ENCODE results near the gene DFFB. TPM values are rescaled to one million over a fixed set of nuclear protein-coding genes. Genes with fewer than 3 reads are reported as not detected.

DFFB gene
- total RNA-seq, 1 donor from 2014 or later = 11.2 TPM

GRCh38 chr1:3871451-3871805, 14.2 kb downstream of the DFFB start:
- DNase-seq (ENCODE audit: low read depth in 2 of 2) = no peak

GRCh38 chr1:3872546-3872945, 15.3 kb downstream of the DFFB start:
- DNase-seq (ENCODE audit: low read depth in 2 of 2) = no peak

GRCh38 chr1:3874736-3875135, 17.5 kb downstream of the DFFB start:
- DNase-seq (ENCODE audit: low read depth in 2 of 2) = no peak

GRCh38 chr1:3876716-3877115, 19.4 kb downstream of the DFFB start:
- no peak for DNase-seq (ENCODE audit: low read depth in 2 of 2)

GRCh38 chr1:3879099-3879498, 21.8 kb downstream of the DFFB start:
- no peak for DNase-seq (ENCODE audit: low read depth in 2 of 2)

- no peak for DNase-seq (ENCODE audit: low read depth in 2 of 2)
These were observed 22.6 kb downstream of the DFFB start for GRCh38 chr1:3879787-3880428.

- no peak for DNase-seq (ENCODE audit: low read depth in 2 of 2)
These were observed 23.3 kb downstream of the DFFB start for GRCh38 chr1:3880429-3881192.

- no peak for DNase-seq (ENCODE audit: low read depth in 2 of 2)
These were observed 23.9 kb downstream of the DFFB start for GRCh38 chr1:3881193-3881480.

GRCh38 chr1:3883194-3883925, 26.1 kb downstream of the DFFB start:
- DNase-seq (ENCODE audit: low read depth in 2 of 2) = no peak

GRCh38 chr1:3884966-3885365, 27.7 kb downstream of the DFFB start:
- DNase-seq (ENCODE audit: low read depth in 2 of 2) = no peak

- DNase-seq (ENCODE audit: low read depth in 2 of 2) = no peak
These were observed 28.3 kb downstream of the DFFB start for GRCh38 chr1:3885611-3886010.

GRCh38 chr1:3886106-3886670, 28.9 kb downstream of the DFFB start:
- no peak for DNase-seq (ENCODE audit: low read depth in 2 of 2)

GRCh38 chr1:3886691-3887090, 29.4 kb downstream of the DFFB start:
- no peak for DNase-seq (ENCODE audit: low read depth in 2 of 2)

GRCh38 chr1:3888301-3888700, 31.0 kb downstream of the DFFB start:
- no peak for DNase-seq (ENCODE audit: low read depth in 2 of 2)

- DNase-seq (ENCODE audit: low read depth in 2 of 2) = no peak
These were observed 32.7 kb downstream of the DFFB start for GRCh38 chr1:3889936-3890335.

GRCh38 chr1:3890389-3891328, 33.4 kb downstream of the DFFB start:
- no peak for DNase-seq (ENCODE audit: low read depth in 2 of 2)

- DNase-seq (ENCODE audit: low read depth in 2 of 2) = no peak
These were observed 34.1 kb downstream of the DFFB start for GRCh38 chr1:3891329-3891865.

- no peak for DNase-seq (ENCODE audit: low read depth in 2 of 2)
These were observed 35.5 kb downstream of the DFFB start for GRCh38 chr1:3892748-3893147.

- no peak for DNase-seq (ENCODE audit: low read depth in 2 of 2)
These were observed 35.9 kb downstream of the DFFB start for GRCh38 chr1:3893190-3893589.

GRCh38 chr1:3894626-3895278, 37.5 kb downstream of the DFFB start:
- no peak for DNase-seq (ENCODE audit: low read depth in 2 of 2)
